Measurements from ENCODE around the gene TMEM130. TPM values are rescaled to one million over a fixed set of nuclear protein-coding genes. Genes with fewer than 3 reads are reported as not detected.

The TMEM130 gene
- total and polyA plus RNA-seq, 2 donors (not counting 1 experiment from before 2014, with no cell fraction given): 0.66 to 2.6 TPM

- Histone ChIP-seq H4K20me1 (ENCODE audit: control insufficient read depth, extremely low read depth, insufficient read depth, low read length) (no peaks in the 10 kb centered on the region), H3K27ac (ENCODE audit: insufficient read depth, low read length) (no peak overlapping the region), H3K4me1 (ENCODE audit: control insufficient read depth, extremely low read depth, insufficient read depth, low read length) (no peaks in the 10 kb centered on the region), H3K79me2 (ENCODE audit: control insufficient read depth, insufficient read depth, low read length) (no peaks in the 10 kb centered on the region), H3K27me3 (ENCODE audit: control insufficient read depth, insufficient read depth, low read length) (no peaks in the 10 kb centered on the region), H2AFZ (ENCODE audit: low read length) (no peak overlapping the region), H3K4me2 (ENCODE audit: extremely low read depth, insufficient read depth, low read length) (no peak overlapping the region), H3K9ac (ENCODE audit: insufficient read depth, low read length) (no peak overlapping the region), H3K36me3 (ENCODE audit: control insufficient read depth, insufficient read depth, low read length) (peaks cover 25% of the 10 kb centered on the region), H3K4me3 (replicated peaks in 1 of 4; ENCODE audit: control extremely low read depth in 1 of 4, insufficient read depth in 1 of 4, low read depth in 3 of 4, low read length in 4 of 4) (no peak overlapping the region), H3K9me3 (ENCODE audit: control insufficient read depth, insufficient read depth, low read depth, low read length) (no peaks in the 10 kb centered on the region)
- TF ChIP-seq EZH2 (IDR thresholded peaks at IDR 0.05; ENCODE audit: low read length, missing control alignments): no peak
- TF ChIP-seq, protein P1, sequence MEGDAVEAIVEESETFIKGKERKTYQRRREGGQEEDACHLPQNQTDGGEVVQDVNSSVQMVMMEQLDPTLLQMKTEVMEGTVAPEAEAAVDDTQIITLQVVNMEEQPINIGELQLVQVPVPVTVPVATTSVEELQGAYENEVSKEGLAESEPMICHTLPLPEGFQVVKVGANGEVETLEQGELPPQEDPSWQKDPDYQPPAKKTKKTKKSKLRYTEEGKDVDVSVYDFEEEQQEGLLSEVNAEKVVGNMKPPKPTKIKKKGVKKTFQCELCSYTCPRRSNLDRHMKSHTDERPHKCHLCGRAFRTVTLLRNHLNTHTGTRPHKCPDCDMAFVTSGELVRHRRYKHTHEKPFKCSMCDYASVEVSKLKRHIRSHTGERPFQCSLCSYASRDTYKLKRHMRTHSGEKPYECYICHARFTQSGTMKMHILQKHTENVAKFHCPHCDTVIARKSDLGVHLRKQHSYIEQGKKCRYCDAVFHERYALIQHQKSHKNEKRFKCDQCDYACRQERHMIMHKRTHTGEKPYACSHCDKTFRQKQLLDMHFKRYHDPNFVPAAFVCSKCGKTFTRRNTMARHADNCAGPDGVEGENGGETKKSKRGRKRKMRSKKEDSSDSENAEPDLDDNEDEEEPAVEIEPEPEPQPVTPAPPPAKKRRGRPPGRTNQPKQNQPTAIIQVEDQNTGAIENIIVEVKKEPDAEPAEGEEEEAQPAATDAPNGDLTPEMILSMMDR (conservative IDR thresholded peaks at IDR 0.05 in 1 of 2, IDR thresholded peaks at IDR 0.05 in 1 of 2; ENCODE audit: low read depth in 1 of 2, low read length in 2 of 2): no peak
- DNase-seq (ENCODE audit: low read depth in 2 of 2): no peak
Measured at GRCh38 chr7:98909487-98909886, 39.7 kb upstream of the TMEM130 start.

DNA sequence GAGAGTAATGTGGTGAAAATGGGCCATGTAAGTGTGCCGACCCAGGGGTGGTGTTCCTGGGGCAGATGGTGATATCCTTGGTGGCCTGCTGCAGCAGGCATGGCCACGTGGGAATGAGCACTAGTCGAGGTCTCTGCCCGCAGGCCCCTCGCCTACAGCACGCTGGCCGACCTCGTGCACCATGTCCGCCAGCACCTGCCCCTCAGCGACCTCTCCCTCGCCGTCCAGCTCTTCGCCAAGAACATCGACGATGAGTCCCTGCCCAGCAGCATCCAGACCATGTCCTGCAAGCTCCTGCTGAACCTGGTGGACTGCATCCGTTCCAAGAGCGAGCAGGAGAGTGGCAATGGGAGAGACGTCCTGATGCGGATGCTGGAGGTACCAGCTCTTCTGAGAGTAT, 38.8 kb upstream of the TMEM130 start:
- H2AFZ ChIP-seq (ENCODE audit: low read length): no peak overlapping the region
- no peak overlapping the region for H3K27ac ChIP-seq (ENCODE audit: insufficient read depth, low read length)
- TF ChIP-seq, protein P1 (conservative IDR thresholded peaks at IDR 0.05 in 1 of 2, IDR thresholded peaks at IDR 0.05 in 1 of 2; ENCODE audit: low read depth in 1 of 2, low read length in 2 of 2): no peak
- TF ChIP-seq EZH2 (IDR thresholded peaks at IDR 0.05; ENCODE audit: low read length, missing control alignments): no peak
- no peaks in the 10 kb centered on the region for H3K27me3 ChIP-seq (ENCODE audit: control insufficient read depth, insufficient read depth, low read length)
- no peaks in the 10 kb centered on the region for H3K4me1 ChIP-seq (ENCODE audit: control insufficient read depth, extremely low read depth, insufficient read depth, low read length)
- H3K36me3 ChIP-seq (ENCODE audit: control insufficient read depth, insufficient read depth, low read length): peaks cover 25% of the 10 kb centered on the region
- H4K20me1 ChIP-seq (ENCODE audit: control insufficient read depth, extremely low read depth, insufficient read depth, low read length): no peaks in the 10 kb centered on the region
- H3K79me2 ChIP-seq (ENCODE audit: control insufficient read depth, insufficient read depth, low read length): no peaks in the 10 kb centered on the region
- no peak for DNase-seq (ENCODE audit: low read depth in 2 of 2)
- no peaks in the 10 kb centered on the region for H3K9me3 ChIP-seq (ENCODE audit: control insufficient read depth, insufficient read depth, low read depth, low read length)
- H3K4me3 ChIP-seq (replicated peaks in 1 of 4; ENCODE audit: control extremely low read depth in 1 of 4, insufficient read depth in 1 of 4, low read depth in 3 of 4, low read length in 4 of 4): no peak overlapping the region
- H3K9ac ChIP-seq (ENCODE audit: insufficient read depth, low read length): no peak overlapping the region
- H3K4me2 ChIP-seq (ENCODE audit: extremely low read depth, insufficient read depth, low read length): no peak overlapping the region

GRCh38 chr7:98907570-98907969, 37.8 kb upstream of the TMEM130 start:
- Histone ChIP-seq H3K4me3 (replicated peaks in 1 of 4; ENCODE audit: control extremely low read depth in 1 of 4, insufficient read depth in 1 of 4, low read depth in 3 of 4, low read length in 4 of 4) (no peak overlapping the region), H3K79me2 (ENCODE audit: control insufficient read depth, insufficient read depth, low read length) (no peaks in the 10 kb centered on the region), H3K4me1 (ENCODE audit: control insufficient read depth, extremely low read depth, insufficient read depth, low read length) (no peaks in the 10 kb centered on the region), H2AFZ (ENCODE audit: low read length) (no peak overlapping the region), H3K9ac (ENCODE audit: insufficient read depth, low read length) (no peak overlapping the region), H3K27me3 (ENCODE audit: control insufficient read depth, insufficient read depth, low read length) (no peaks in the 10 kb centered on the region), H3K27ac (ENCODE audit: insufficient read depth, low read length) (no peak overlapping the region), H3K36me3 (ENCODE audit: control insufficient read depth, insufficient read depth, low read length) (peaks cover 22% of the 10 kb centered on the region), H4K20me1 (ENCODE audit: control insufficient read depth, extremely low read depth, insufficient read depth, low read length) (no peaks in the 10 kb centered on the region), H3K9me3 (ENCODE audit: control insufficient read depth, insufficient read depth, low read depth, low read length) (no peaks in the 10 kb centered on the region), H3K4me2 (ENCODE audit: extremely low read depth, insufficient read depth, low read length) (no peak overlapping the region)
- no peak for DNase-seq (ENCODE audit: low read depth in 2 of 2)
- TF ChIP-seq, protein P1 (conservative IDR thresholded peaks at IDR 0.05 in 1 of 2, IDR thresholded peaks at IDR 0.05 in 1 of 2; ENCODE audit: low read depth in 1 of 2, low read length in 2 of 2): no peak
- TF ChIP-seq EZH2 (IDR thresholded peaks at IDR 0.05; ENCODE audit: low read length, missing control alignments): no peak
